Mucosa of descending colon (tissue), 3 donors: ENCODE results near the gene TFDP1. TPM values are rescaled to one million over a fixed set of nuclear protein-coding genes. Genes with fewer than 3 reads are reported as not detected.

Experiments used
- ATAC-seq: fragments of 200-7000 bp; cut with Tn5 transposase; one replicate; pipeline ENCODE4 v1.9.1; 2020; ENCODE audit warnings: mild to moderate bottlenecking, moderate library complexity
- DNase-seq, 3 donors: peaks; one replicate each; pipeline ENCODE4 v3.0.0-alpha.2; 2020
- H3K36me3 ChIP-seq: fragments of 200-600 bp; one replicate; pipeline ENCODE4 v1.8.0; 2021; ENCODE audit warnings: low read depth, mild to moderate bottlenecking
- H3K4me1 ChIP-seq: fragments of 200-600 bp; one replicate; pipeline ENCODE4 v1.8.0; 2021; ENCODE audit warnings: low read depth, mild to moderate bottlenecking
- H3K4me3 ChIP-seq: fragments of 200-600 bp; one replicate; pipeline ENCODE4 v1.8.0; 2021; ENCODE audit warnings: mild to moderate bottlenecking
- H3K9me3 ChIP-seq: fragments of 200-600 bp; one replicate; pipeline ENCODE4 v1.8.0; 2021; ENCODE audit warnings: mild to moderate bottlenecking
- intact Hi-C, 2 donors: fragments of 100-400 bp; cut with DNase I in 1 of 2; cut with micrococcal nuclease in 1 of 2; formaldehyde crosslinking; loops; one replicate each; pipeline versions ENCODE4 v1.11.0 to v1.11.1; 2022; cut with DNase I, micrococcal nuclease
- total RNA-seq, 3 donors: library from RNA; stranded (reverse); fragmentation: NEBNext Ultra II Directional in 2 of 3; extraction: Animal tissue kit (Norgen Biotek cat#: 25700) in 2 of 3; gene quantifications; one replicate each; pipeline versions ENCODE4 v1.2.1 to v1.2.4, GENCODE V29; 2021 to 2023
- TF ChIP-seq, protein P1 (sequence below): fragments of 200-600 bp; IDR thresholded peaks from one replicate; pipeline ENCODE4 v1.8.0; 2022; ENCODE audit warnings: antibody characterized with exemption, mild to moderate bottlenecking
- donor health status: DM: no; HTN: no; CAD: no; lungs with moderate emphysema.
- donor health status: DM: no; HTN: no; CAD: no.
- donor health status: DM: no; HTN: yes; CAD: no.

Gene TFDP1
- total RNA-seq, 3 donors from 2014 or later = 52.7 to 66.4 (median 54.3) TPM

GRCh38 chr13:113538689-113539058, 45.9 kb upstream of the TFDP1 start:
- intact Hi-C loops = no loop called here
- ATAC-seq (no peak), DNase-seq (no peak)
- TF ChIP-seq, protein P1, sequence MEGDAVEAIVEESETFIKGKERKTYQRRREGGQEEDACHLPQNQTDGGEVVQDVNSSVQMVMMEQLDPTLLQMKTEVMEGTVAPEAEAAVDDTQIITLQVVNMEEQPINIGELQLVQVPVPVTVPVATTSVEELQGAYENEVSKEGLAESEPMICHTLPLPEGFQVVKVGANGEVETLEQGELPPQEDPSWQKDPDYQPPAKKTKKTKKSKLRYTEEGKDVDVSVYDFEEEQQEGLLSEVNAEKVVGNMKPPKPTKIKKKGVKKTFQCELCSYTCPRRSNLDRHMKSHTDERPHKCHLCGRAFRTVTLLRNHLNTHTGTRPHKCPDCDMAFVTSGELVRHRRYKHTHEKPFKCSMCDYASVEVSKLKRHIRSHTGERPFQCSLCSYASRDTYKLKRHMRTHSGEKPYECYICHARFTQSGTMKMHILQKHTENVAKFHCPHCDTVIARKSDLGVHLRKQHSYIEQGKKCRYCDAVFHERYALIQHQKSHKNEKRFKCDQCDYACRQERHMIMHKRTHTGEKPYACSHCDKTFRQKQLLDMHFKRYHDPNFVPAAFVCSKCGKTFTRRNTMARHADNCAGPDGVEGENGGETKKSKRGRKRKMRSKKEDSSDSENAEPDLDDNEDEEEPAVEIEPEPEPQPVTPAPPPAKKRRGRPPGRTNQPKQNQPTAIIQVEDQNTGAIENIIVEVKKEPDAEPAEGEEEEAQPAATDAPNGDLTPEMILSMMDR = no peak
- H3K36me3 ChIP-seq = peaks cover 5% of the 10 kb centered on the region
- H3K4me3 ChIP-seq = no peak overlapping the region
- H3K9me3 ChIP-seq = no peaks in the 10 kb centered on the region
- peaks cover 3% of the 10 kb centered on the region for H3K4me1 ChIP-seq

DNA sequence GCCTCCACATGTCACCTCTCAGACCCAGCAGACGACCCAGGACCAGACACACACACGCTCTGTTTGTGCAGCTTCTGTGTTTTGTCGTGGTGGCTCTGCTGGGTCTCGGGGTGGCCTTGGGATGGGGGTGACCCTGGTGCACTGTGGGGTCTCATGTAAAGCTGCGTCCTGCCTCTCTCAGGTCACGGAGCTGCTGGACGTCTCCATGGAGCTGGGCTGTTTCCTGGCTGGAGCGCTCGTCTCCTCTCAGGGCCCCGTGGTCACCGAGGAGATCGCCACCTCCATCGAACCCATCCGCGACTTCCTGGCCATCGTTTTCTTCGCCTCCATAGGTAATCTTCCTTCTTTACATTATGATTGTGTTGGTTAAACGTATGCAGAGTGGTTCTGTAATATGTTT, 45.4 kb upstream of the TFDP1 start:
- ATAC-seq = no peak
- H3K9me3 ChIP-seq = no peaks in the 10 kb centered on the region
- H3K36me3 ChIP-seq = peaks cover under 1% of the 10 kb centered on the region
- intact Hi-C loops = no loop called here
- peaks cover 3% of the 10 kb centered on the region for H3K4me1 ChIP-seq
- TF ChIP-seq, protein P1 = no peak
- DNase-seq = no peak
- no peak overlapping the region for H3K4me3 ChIP-seq

DNA sequence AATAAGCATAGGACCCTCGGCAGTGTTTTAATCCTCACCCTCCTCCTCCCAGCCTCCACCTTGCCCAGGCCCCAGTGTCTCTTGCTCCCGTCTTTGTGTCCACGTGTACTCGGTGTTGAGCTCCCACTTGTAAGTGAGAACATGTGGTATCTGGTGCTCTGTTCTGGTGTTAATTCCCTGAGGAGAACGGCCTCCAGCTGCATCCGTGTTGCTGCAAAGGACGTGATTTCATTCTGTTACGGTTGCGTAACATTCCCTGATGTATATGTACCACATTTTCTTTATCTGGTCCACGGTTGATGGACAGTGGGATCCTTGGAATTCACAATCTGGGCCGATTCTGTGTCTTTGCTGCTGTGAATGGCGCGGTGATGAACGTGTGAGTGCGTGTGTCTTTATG, 44.7 kb upstream of the TFDP1 start:
- Histone ChIP-seq H3K4me1 (peaks cover 2% of the 10 kb centered on the region), H3K36me3 (no peaks in the 10 kb centered on the region), H3K4me3 (no peak overlapping the region), H3K9me3 (no peaks in the 10 kb centered on the region)
- TF ChIP-seq, protein P1 = no peak
- no peak for ATAC-seq
- intact Hi-C loops = no loop called here
- DNase-seq = no peak

DNA sequence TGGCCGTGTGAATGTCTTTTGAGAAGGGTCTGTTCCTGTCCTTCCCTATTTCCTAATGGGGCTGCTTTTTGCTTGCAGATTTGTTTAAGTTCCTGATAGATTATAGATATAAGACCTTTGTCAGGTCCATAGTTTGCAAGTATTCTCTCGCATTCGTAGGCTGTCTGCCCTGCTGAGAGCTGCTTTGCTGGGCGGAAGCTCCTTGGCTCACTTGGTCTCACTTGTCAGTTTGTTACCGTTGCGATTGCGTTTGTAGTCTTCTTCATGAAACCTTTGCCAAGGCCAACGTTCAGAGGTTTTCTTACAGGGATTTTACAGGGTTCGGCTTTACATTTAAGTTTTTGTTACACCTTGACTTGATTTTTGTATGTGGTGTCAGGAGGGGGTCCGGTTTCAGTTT, 44.0 kb upstream of the TFDP1 start:
- H3K9me3 ChIP-seq = no peaks in the 10 kb centered on the region
- TF ChIP-seq, protein P1 = no peak
- ATAC-seq (no peak), DNase-seq (no peak)
- H3K4me1 ChIP-seq = no peaks in the 10 kb centered on the region
- no peak overlapping the region for H3K4me3 ChIP-seq
- no peaks in the 10 kb centered on the region for H3K36me3 ChIP-seq
- intact Hi-C loops = no loop called here

DNA sequence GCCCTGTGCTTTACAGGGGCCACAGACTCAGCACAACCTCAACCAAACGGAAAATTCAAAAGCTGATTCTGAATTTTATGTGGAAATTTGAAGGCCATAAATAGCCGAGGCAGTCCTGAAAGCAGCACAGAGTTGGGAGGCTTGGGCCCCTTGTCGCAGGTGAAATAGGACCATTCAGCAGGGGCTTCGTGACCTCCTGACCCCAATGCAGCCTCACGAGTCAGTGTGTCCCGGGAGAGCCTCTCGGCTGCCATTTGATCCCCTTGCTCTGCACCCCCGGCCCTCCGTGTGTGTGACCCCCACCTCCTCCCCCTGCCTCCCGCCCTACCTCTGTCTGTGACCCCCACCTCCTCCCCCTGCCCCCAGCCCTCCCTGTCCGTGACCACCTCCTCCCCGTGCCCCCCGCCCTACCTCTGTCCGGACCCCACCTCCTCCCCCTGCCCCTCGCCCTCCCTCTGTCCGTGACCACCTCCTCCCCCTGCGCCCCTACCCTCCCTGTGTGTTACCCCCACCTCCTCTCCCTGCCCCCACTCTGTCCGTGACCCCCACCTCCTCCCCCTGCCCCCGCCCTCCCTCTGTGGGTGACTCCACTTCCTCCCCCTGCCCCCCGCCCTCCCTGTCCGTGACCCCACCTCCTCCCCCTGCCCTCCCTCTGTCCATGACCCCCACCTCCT, 41.7 kb upstream of the TFDP1 start:
- ATAC-seq = no peak
- TF ChIP-seq, protein P1 = no peak
- Histone ChIP-seq H3K9me3 (no peaks in the 10 kb centered on the region), H3K4me3 (no peak overlapping the region), H3K36me3 (no peaks in the 10 kb centered on the region), H3K4me1 (no peaks in the 10 kb centered on the region)
- no peak for DNase-seq
- intact Hi-C loops = no loop called here
